ENCODE data around the gene RABGAP1L.
"Not testable (repeated sequence)": the region's sequence is repeated elsewhere in the genome, so short reads cannot be mapped to it uniquely, and the experiment has no call there.

RABGAP1L gene

GRCh38 chr1:174998569-174999215, 839.4 kb downstream of the RABGAP1L start:
- no peak for DNase-seq (ENCODE audit: low read depth)

- DNase-seq (ENCODE audit: low read depth) = peak; percentile 99
Measured at GRCh38 chr1:174999216-174999935, 840.1 kb downstream of the RABGAP1L start.

GRCh38 chr1:174999936-175000696, 840.8 kb downstream of the RABGAP1L start, which contains the start of gene CACYBP:
TSS of gene CACYBP (plus strand) at chr1:174999947. CDS start at chr1:175000181, 234 bp downstream.
- no peak for DNase-seq (ENCODE audit: low read depth)

- no peak for DNase-seq (ENCODE audit: low read depth)
Measured at GRCh38 chr1:175000697-175001187, 841.4 kb downstream of the RABGAP1L start.

DNA sequence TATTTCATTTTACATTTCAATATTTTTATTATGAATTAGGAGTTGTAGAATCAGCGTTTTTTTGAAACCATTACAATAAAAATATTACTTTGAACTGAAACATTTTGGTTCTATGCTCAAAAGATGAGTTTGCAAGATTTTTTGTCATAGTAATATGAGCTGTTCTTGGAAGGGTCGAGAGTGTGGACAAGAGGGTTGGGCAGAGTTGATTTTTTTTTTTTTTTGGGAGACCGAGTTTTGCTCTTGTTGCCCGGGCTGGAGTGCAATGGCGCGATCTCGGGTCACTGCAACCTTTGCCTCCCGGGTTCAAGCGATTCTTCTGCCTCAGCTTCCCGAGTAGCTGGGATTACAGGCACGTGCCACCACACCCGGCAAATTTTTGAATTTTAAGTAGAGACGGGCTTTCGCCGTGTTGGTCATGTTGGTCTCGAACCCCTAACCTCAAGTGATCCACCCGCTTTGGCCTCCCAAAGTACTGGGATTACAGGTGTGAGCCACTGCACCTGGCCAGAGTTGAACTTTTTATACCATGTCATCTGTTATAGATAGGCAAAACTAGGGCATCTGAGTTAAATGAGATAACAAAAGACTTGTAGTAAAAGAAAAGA, 843.7 kb downstream of the RABGAP1L start:
- no peak for DNase-seq (ENCODE audit: low read depth)

GRCh38 chr1:175003521-175003920, 844.2 kb downstream of the RABGAP1L start:
- DNase-seq (ENCODE audit: low read depth) = no peak

DNA sequence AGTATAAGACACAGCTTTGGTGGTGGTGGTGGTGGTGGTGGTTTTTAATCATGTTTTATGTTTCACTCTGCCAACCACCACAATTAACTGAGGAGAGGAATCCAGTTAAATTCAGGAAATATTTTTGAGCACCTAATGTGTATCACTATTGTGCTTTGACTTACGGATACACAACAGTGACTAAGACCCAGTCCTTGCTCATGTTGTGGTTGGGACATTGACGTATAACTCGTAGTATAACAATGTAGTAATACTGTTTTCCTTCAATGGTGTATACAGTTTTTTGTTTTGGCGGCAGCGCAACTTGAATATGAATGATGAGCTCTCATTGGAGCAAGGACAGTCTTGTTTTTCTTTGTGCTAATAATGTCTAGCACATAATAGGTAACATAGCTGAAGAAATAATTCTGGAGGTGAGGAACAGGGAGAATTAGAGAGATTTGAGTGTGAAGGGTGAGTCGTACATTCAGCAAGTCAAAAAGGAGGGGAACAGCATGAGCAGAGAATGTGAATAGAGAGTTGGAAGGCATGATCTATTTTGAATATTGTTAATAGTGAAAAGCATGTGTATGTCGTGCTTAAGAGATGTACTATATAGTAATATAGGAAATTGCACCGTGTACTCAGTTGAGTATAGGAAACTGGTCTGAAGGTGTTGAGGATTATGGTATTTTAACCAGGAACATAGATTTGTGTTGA, 845.9 kb downstream of the RABGAP1L start:
- DNase-seq (ENCODE audit: low read depth) = no peak

DNA sequence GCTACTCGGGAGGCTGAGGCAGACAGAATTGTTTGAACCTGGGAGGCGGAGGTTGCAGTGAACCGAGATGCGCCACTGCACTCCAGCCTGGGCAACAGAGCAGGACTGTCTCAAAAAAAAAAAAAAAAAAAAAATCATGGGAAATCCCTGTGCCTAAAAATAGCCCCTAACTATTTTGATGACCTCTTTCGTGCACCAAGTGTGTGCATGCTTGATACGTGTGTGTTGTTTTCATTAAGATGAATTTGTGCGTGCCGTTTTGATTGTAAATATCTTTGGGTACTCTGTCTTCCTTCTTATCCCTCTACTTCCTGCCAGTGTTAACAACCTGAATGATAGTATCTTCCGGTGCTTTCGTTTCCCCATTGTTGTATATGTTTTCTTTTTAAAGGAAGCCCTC, 850.2 kb downstream of the RABGAP1L start:
- no peak for DNase-seq (ENCODE audit: low read depth)

DNA sequence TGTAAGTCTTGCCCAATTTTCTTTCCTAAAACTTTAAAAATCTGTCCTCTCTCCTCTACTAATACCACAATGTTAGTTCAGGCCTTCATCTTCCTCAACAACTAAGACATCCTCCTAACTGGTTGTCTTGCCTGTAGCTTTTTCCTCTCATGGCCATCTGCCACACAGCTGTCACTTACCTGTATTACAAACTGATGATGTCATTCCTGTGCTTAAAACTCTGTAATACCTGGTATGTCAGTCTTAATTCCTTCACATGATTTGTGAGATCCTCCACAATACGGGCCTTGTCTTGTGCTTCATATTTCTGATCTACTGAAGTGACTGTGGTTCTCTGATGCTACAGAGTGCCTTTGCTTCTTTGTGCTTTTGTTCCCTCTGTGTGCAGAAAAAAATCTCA, 854.1 kb downstream of the RABGAP1L start:
- no peak for DNase-seq (ENCODE audit: low read depth)

- no peak for DNase-seq (ENCODE audit: low read depth)
Measured at GRCh38 chr1:175015243-175015642, 855.9 kb downstream of the RABGAP1L start.

DNA sequence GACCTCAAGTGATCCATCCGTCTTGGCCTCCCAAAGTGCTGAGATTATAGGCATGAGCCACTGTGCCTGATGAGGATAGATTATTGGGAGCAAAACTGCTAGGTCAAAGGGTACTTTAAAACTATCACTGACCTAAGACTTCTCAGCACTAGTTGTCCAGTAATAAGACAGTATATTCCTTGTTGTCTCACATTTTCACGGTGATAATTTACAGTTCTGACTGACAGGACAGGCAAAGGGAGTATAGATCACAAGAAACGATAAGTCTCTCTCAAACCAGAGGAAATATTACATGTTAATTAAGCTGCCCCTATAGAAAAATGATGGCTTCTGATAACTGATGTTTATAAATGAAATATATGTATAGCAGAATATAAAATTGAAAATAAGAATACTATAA, 860.2 kb downstream of the RABGAP1L start:
- no peak for DNase-seq (ENCODE audit: low read depth)

DNA sequence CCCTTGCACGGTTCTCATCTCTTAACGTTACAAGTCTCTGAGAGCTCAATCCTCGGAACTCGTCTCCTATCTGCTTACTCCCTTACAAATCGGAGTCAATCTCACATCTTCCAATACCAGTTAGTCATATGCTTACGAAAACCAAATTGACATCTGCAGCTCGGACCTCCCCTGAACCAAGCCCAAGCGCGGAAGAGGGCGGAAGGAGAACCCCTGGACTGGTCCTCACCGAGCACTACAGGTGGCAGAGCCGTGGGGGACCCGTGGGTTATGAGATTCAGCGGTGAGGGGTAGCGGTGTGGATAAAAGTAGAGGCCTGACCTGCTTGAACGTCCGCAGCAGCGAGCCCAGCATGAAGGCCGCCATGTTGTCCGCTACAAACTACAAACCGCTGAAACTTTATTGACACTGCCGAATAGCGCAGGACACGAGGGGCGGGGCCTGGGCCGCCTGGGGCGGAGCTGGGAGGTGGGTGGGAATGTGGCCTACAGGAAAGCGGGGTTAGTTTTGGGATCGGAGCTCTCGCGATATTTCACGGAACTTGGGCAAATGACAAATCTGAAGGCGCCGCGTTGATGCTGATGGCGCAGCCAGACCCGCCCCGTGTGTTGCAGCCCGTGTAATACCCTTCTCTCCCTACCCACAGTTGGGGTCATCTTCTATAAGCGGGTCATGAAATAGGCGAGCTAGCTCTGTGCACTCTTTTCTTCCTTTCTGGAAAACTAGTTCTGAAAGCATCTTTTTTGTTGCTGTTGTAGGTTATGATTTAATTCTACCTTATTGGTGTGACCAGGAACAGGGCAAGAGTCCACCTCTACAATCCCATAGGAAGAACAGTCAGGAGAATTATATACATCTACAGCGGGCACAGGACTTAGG, 864.0 kb downstream of the RABGAP1L start, which contains the start of gene MRPS14:
Gene MRPS14, minus strand, starts transcription at position 383 of the 879 bp plus-strand sequence. Its CDS starts 17 bp downstream, at position 366.
- peak; percentile 96 for DNase-seq (ENCODE audit: low read depth)

DNA sequence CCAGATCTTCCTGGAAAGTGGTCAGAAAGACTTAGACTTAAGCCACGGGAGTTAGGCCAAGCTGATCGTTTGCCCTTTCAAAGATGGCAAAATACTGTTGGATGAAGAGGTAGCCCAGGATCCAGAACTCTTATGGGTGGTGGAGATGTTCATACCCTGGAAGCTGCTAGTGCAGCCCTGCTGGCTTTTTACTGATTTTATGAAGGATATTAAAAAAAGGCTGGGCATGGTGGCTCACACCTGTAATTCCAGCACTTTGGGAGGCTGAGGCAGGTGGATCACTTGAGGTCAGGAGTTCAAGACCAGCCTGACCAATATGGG, 864.6 kb downstream of the RABGAP1L start:
- DNase-seq (ENCODE audit: low read depth) = not testable (repeated sequence)

DNA sequence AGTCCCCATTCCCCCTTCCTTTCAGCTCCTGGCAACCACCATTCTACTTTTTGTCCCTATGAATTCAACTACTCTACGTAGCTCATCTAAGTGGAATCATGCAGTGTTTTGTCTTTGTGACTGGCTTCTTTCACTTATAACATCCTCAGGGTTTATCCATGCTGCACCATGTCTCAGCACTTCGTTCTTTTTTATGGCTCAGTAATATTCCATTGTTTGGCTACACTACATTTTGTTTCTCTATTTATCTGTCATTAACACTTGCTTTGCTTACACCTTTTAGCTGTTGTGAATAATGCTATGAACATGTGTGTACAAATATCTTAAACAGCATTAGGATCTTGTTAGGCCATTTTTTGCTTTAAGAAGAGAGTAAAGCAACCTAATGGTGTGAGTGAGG, 865.5 kb downstream of the RABGAP1L start:
- no peak for DNase-seq (ENCODE audit: low read depth)

DNA sequence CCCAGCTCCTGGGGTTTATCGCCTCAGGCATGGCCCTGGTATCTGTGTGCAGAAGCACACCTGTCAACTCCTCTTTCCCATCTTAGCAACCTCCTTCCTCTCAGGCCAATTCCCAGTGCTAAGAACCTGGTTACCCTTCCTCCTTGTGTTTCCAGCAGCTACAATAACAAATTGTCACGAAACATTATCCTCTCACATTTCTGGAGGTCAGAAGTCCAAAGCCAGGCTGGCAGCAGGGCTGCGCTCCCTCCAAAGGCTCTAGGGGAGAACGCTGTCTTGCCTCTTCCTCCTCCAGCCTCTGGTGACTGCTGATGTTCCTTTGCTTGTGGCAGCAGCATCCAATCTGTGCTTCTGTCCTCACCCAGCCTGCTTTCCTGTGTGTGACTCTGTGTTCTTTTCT, 874.6 kb downstream of the RABGAP1L start:
- DNase-seq (ENCODE audit: low read depth) = no peak

DNA sequence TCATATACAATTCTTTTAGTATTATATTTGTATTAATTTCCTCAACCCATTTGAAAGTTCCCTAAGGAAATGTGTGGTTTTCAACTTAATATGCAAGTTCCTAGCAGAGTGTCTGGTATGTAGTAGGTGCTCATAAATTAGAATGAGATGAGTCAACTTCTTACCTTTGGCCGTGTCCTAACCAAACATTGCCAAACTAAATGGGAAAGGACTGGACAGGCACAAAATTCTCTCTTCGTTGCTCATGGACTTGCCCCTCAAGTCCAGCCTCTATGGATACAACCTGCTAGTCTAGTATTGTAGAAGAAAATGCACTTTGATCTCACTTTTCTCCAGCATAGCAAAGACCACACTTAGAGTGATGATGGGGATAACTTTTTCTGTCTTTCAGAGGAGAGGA, 875.5 kb downstream of the RABGAP1L start:
- no peak for DNase-seq (ENCODE audit: low read depth)

GRCh38 chr1:175035865-175036264, 876.5 kb downstream of the RABGAP1L start:
- no peak for DNase-seq (ENCODE audit: low read depth)

GRCh38 chr1:175036476-175036875, 877.2 kb downstream of the RABGAP1L start:
- no peak for DNase-seq (ENCODE audit: low read depth)

DNA sequence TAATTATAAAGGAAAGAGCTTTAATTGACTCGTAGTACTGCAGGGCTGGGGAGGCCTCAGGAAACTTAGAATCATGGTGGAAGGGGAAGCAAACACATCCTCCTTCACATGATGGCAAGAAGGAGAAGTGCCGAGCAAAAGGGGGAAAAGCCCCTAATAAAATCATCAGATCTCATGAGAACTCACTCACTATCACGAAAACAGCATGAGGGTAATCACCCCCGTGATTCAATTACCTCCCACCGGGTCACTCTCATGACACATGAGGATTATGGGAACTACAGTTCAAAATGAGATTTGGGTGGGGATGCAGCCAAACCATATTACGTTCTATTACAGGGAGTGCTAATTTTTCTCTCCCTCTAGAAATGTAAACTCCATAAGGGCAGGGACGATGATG, 878.1 kb downstream of the RABGAP1L start:
- DNase-seq (ENCODE audit: low read depth) = no peak

DNA sequence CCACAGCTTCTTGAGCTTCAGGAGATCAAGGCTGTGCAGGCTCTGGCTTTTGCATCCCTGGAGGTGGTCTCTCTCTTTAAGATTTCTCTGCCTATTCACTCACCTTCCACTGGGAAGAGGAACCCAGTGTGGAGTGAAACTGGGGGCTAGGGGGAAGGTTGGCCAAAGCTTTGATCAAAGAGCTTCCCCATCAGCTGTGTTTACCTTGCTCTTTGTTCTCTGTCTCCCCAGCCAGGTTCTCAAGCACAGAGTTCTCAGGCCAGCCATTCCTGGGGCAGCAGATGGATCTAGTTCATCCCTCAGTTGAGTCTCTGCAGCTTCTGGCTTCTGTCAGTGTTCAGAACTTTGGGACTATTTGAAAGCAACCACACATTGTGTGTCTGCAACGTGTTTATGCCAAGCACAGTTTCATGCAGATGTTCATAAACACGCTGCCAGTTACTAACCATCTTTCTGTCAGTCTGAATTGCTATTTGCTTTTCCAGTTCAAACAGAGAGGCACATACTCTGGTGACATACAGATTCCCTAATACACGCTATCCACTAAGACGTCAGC, 881.1 kb downstream of the RABGAP1L start:
- DNase-seq (ENCODE audit: low read depth) = no peak

Data from GM04504 (cell line).